ENCODE measurements around the gene SMIM24.

SMIM24 gene

DNA sequence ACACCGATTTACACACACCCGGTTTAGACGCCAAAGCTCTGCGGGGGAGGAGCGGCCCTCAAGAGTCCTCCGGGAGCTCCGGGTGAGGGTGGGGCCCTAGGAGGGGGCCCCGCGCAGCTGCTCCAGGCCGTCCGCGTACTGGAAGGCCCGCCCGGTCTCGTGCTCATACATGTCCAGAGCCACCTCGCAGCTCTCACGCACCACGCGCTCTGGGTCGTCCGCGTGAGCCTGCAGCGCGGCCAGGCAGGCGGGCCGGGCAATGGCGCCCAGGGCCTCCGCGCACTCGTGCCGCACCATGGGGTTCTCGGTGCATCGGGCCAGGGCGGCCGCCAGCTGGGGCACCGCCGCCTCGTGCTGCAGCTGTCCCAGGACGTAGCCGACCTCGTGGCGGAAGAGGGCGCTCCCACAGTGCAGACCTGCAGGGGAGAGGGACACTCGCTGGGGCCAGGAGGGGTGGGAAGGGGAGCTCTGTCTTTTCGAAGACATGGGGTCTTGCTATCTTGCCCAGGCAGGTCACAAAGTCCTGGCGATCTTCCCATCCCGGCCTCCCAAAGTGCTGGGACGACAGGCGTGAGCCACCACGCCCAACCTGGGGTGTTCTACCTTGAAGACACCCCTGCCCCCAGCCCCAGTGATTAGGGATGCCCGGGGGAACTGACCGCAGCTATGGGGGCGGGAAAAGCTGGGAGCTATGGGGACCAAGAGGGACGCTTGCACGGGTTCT is 11.2 kb upstream of the SMIM24 start:
- no peak overlapping the region for H3K4me3 ChIP-seq (ENCODE audit: low read depth, low read length)
- in situ Hi-C loops (cut with HindIII; ENCODE audit: low sequenced_read_pairs): no loop called here
- DNase-seq (ENCODE audit: low read depth): no peak

DNA sequence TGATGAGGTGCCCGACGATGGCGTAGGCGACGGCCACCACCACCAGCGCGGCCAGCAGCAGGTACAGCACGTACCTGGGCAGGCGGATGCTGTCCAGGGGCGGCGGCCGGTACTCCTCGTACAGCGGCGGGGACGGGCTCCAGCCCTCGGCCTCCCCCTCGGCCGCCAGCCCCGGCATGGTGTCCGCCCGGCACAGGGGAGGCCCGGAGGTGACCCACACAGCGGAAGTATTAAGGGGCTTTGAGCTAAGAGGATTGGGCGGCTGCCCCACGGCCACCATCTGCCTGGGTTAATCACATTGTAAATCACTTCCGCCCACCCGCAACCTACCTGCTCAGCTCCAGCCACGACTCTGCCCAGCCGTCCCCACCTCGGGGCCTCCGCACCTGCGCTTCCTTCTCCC is 2.9 kb upstream of the SMIM24 start, which contains the start of gene SMIM44:
Gene SMIM44, minus strand, starts transcription at position 216 of the 403 bp plus-strand sequence. Its CDS starts 38 bp downstream, at position 178.
- in situ Hi-C loops (cut with HindIII; ENCODE audit: low sequenced_read_pairs): no loop called here
- no peak within 1 kb of the TSS for H3K4me3 ChIP-seq (ENCODE audit: low read depth, low read length)
- no peak for DNase-seq (ENCODE audit: low read depth)
- TF ChIP-seq, protein P1, sequence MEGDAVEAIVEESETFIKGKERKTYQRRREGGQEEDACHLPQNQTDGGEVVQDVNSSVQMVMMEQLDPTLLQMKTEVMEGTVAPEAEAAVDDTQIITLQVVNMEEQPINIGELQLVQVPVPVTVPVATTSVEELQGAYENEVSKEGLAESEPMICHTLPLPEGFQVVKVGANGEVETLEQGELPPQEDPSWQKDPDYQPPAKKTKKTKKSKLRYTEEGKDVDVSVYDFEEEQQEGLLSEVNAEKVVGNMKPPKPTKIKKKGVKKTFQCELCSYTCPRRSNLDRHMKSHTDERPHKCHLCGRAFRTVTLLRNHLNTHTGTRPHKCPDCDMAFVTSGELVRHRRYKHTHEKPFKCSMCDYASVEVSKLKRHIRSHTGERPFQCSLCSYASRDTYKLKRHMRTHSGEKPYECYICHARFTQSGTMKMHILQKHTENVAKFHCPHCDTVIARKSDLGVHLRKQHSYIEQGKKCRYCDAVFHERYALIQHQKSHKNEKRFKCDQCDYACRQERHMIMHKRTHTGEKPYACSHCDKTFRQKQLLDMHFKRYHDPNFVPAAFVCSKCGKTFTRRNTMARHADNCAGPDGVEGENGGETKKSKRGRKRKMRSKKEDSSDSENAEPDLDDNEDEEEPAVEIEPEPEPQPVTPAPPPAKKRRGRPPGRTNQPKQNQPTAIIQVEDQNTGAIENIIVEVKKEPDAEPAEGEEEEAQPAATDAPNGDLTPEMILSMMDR (IDR thresholded peaks at IDR 0.05; ENCODE audit: low read depth, low read length, missing control alignments): no peak

More for the DNA sequence above, 11.2 kb upstream of the SMIM24 start:
- TF ChIP-seq, protein P1 (IDR thresholded peaks at IDR 0.05; ENCODE audit: low read depth, low read length, missing control alignments): no peak

DNA sequence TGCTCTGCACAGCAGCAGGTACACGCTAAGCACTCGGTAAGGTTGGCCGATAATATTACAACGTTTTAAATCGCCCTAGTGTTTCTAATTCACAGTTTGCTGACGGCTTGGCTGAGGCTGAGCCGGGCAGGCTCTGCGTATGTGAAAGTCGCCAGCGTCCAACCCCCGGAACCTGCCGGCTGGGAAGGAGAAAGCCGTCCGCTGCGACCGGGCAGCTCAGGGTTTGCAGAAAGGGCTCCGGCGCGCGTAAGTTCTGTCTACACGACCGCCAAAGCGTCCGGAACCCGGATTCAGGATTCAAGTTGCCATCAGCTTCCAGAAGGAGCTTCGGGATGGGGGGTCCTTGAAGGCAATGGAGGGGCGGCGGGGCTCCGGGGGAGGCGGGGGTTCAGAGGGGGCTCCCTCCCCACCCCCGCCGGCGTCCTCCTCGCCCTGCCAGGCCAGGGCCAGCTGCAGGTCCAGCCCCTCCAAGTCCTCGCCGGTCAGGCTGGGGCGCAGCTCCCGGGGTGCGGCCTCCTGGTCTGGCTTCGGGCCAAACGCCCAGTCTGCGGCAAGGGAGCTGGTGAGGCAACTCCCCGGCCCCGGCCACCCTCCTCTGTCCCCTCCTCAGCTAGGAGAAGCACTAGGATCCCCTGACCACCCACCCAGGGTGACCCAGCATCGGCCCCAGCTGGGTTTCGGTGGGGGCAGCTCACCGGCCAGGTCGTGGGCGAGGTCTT is 2.3 kb upstream of the SMIM24 start:
- DNase-seq (ENCODE audit: low read depth): no peak
- in situ Hi-C loops (cut with HindIII; ENCODE audit: low sequenced_read_pairs): no loop called here
- H3K4me3 ChIP-seq (ENCODE audit: low read depth, low read length): no peak overlapping the region
- TF ChIP-seq, protein P1 (IDR thresholded peaks at IDR 0.05; ENCODE audit: low read depth, low read length, missing control alignments): no peak

DNA sequence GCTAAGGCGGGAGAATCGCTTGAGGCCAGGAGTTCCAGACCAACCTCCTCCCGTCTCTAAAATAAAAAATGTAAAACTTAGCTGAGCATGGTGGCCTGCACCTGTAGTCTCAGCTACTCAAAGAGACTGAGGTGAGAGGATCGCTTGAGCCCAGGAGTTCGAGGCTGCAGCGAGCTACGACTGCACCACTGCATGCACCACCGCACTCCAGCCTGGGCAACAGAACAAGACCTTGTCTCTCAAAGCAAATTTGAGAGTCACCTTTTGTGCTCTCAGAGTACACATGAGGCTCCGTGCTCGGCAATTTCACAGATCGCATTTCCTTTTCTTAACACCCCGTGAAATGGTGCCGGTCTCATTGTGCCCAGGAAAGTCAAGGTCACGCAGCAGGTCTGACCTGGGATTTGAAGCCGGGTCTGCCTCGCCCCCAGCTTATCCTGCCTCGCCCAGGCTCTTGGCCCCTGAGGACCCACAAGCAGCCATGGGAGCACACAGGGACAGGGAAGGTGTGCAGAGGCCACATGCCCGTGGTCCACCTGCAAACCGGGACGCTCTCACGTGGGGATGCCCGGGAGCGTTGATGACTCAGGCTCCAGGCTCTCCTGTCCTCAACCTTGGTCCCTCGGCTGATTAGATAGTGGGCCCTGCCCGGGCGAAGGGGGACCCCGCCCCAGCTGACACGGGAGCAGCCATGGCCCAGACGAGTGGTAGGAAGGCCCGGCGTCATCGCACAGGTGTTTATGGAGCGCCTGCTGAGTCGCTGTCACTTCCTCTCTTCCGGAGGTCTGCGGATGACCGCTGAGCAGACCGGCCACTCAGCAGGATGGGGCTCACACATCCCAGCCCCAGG is 1.1 kb upstream of the SMIM24 start:
- no peak overlapping the region for H3K4me3 ChIP-seq (ENCODE audit: low read depth, low read length)
- DNase-seq (ENCODE audit: low read depth): no peak
- in situ Hi-C loops (cut with HindIII; ENCODE audit: low sequenced_read_pairs): no loop called here
- TF ChIP-seq, protein P1 (IDR thresholded peaks at IDR 0.05; ENCODE audit: low read depth, low read length, missing control alignments): no peak

DNA sequence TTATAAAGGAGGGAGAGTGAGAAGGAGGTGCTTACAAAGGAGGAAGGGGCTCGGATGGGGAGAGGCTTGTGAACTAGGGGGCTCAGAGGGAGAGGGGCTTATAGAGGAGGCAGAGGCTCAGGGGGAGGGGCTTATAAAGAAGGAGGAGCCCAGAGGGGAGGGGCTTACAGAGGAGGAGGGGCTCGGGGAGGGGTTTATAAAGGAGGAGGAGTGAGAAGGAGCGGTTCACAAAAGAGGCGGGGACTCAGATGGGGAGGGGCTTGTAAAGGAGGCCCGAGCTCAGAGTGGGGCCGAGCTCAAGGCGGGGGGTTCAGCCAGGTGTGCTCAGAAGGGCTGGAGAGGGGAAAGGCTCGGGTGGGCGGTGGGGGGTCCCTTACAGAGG is 500 bp downstream of the SMIM24 start:
- TF ChIP-seq, protein P1 (IDR thresholded peaks at IDR 0.05; ENCODE audit: low read depth, low read length, missing control alignments): no peak
- in situ Hi-C loops (cut with HindIII; ENCODE audit: low sequenced_read_pairs): no loop called here
- DNase-seq (ENCODE audit: low read depth): no peak
- no peak overlapping the region for H3K4me3 ChIP-seq (ENCODE audit: low read depth, low read length)

DNA sequence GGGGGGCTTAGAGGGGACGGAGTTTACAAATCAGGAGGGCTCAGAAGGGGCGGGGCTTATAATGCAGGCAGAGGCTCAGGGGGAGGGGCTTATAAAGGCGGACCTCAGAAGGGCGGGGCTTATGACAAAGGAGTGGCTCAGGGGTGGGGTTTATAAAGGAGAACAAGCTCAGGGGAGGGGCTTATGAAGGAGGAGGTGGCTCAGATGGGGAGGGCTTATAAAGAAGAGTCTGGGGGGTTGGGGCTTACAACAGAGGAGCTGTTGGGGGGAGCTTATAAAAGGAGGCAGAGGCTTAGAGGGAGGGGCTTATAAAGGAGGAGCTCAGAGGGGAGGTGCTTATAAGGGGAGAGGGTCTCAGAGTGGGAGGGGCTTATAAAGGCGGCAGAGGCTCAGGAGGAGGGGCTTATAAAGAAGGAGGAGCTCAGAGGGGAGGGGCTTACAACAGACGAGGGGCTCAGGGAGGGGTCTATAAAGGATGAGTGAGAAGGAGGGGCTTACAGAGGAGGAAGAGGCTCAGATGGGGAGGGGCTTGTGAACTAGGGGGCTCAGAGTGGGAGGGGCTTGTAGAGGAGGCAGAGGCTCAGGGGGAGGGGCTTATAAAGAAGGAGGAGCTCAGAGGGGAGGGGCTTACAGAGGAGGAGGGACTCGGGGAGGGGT is 1.0 kb downstream of the SMIM24 start:
- in situ Hi-C loops (cut with HindIII; ENCODE audit: low sequenced_read_pairs): no loop called here
- H3K4me3 ChIP-seq (ENCODE audit: low read depth, low read length): no peak overlapping the region
- DNase-seq (ENCODE audit: low read depth): no peak
- TF ChIP-seq, protein P1 (IDR thresholded peaks at IDR 0.05; ENCODE audit: low read depth, low read length, missing control alignments): no peak

Measured in astrocyte of the cerebellum (primary cell).